ENCODE measurements around the gene IMPDH1.

The IMPDH1 gene

GRCh38 chr7:128374041-128374440, 35.7 kb downstream of the IMPDH1 start:
- Histone ChIP-seq H2AFZ (ENCODE audit: low read depth, low read length) (no peak overlapping the region), H3K27ac (ENCODE audit: low read length) (no peak overlapping the region), H3K36me3 (replicated peaks; ENCODE audit: low read depth, low read length) (no peaks in the 10 kb centered on the region), H3K4me1 (ENCODE audit: low read length) (no peaks in the 10 kb centered on the region), H3K4me2 (ENCODE audit: low read length) (no peak overlapping the region), H3K79me2 (ENCODE audit: low read length) (no peaks in the 10 kb centered on the region), H3K9me3 (ENCODE audit: insufficient read depth, low read length) (no peaks in the 10 kb centered on the region), H3K4me3 (ENCODE audit: low read length) (no peak overlapping the region), H4K20me1 (ENCODE audit: insufficient read depth, low read length) (no peaks in the 10 kb centered on the region), H3K27me3 (ENCODE audit: low read depth, low read length) (peaks cover 3% of the 10 kb centered on the region; the same call in 1 of the 2 replicates), H3K9ac (ENCODE audit: low read length) (no peak overlapping the region)
- TF ChIP-seq EZH2phosphoT487 (IDR thresholded peaks at IDR 0.05; ENCODE audit: low read depth), result no peak
- TF ChIP-seq, protein P1, sequence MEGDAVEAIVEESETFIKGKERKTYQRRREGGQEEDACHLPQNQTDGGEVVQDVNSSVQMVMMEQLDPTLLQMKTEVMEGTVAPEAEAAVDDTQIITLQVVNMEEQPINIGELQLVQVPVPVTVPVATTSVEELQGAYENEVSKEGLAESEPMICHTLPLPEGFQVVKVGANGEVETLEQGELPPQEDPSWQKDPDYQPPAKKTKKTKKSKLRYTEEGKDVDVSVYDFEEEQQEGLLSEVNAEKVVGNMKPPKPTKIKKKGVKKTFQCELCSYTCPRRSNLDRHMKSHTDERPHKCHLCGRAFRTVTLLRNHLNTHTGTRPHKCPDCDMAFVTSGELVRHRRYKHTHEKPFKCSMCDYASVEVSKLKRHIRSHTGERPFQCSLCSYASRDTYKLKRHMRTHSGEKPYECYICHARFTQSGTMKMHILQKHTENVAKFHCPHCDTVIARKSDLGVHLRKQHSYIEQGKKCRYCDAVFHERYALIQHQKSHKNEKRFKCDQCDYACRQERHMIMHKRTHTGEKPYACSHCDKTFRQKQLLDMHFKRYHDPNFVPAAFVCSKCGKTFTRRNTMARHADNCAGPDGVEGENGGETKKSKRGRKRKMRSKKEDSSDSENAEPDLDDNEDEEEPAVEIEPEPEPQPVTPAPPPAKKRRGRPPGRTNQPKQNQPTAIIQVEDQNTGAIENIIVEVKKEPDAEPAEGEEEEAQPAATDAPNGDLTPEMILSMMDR (IDR thresholded peaks at IDR 0.05; ENCODE audit: low read depth, low read length), result no peak

- Histone ChIP-seq H4K20me1 (ENCODE audit: insufficient read depth, low read length) (no peaks in the 10 kb centered on the region), H3K79me2 (ENCODE audit: low read length) (no peaks in the 10 kb centered on the region), H3K27ac (ENCODE audit: low read length) (no peak overlapping the region), H3K4me3 (ENCODE audit: low read length) (no peak overlapping the region), H3K36me3 (replicated peaks; ENCODE audit: low read depth, low read length) (no peaks in the 10 kb centered on the region), H3K4me1 (ENCODE audit: low read length) (no peaks in the 10 kb centered on the region), H3K9me3 (ENCODE audit: insufficient read depth, low read length) (no peaks in the 10 kb centered on the region), H3K9ac (ENCODE audit: low read length) (no peak overlapping the region), H3K27me3 (ENCODE audit: low read depth, low read length) (peaks cover 3% of the 10 kb centered on the region; the same call in 1 of the 2 replicates), H2AFZ (ENCODE audit: low read depth, low read length) (no peak overlapping the region), H3K4me2 (ENCODE audit: low read length) (no peak overlapping the region)
- TF ChIP-seq, protein P1 (IDR thresholded peaks at IDR 0.05; ENCODE audit: low read depth, low read length), result no peak
- TF ChIP-seq EZH2phosphoT487 (IDR thresholded peaks at IDR 0.05; ENCODE audit: low read depth), result no peak
These were observed 36.2 kb downstream of the IMPDH1 start for GRCh38 chr7:128373606-128374005.

GRCh38 chr7:128370491-128370890, 39.3 kb downstream of the IMPDH1 start:
- H2AFZ ChIP-seq (ENCODE audit: low read depth, low read length), result no peak overlapping the region
- H3K79me2 ChIP-seq (ENCODE audit: low read length), result no peaks in the 10 kb centered on the region
- H3K4me1 ChIP-seq (ENCODE audit: low read length), result no peaks in the 10 kb centered on the region
- no peak overlapping the region for H3K4me2 ChIP-seq (ENCODE audit: low read length)
- H3K9me3 ChIP-seq (ENCODE audit: insufficient read depth, low read length), result no peaks in the 10 kb centered on the region
- TF ChIP-seq, protein P1 (IDR thresholded peaks at IDR 0.05; ENCODE audit: low read depth, low read length), result no peak
- no peak for TF ChIP-seq EZH2phosphoT487 (IDR thresholded peaks at IDR 0.05; ENCODE audit: low read depth)
- H4K20me1 ChIP-seq (ENCODE audit: insufficient read depth, low read length), result no peaks in the 10 kb centered on the region
- no peak overlapping the region for H3K9ac ChIP-seq (ENCODE audit: low read length)
- H3K27ac ChIP-seq (ENCODE audit: low read length), result no peak overlapping the region
- H3K4me3 ChIP-seq (ENCODE audit: low read length), result no peak overlapping the region
- no peaks in the 10 kb centered on the region for H3K36me3 ChIP-seq (replicated peaks; ENCODE audit: low read depth, low read length)
- peaks cover 18% of the 10 kb centered on the region for H3K27me3 ChIP-seq (ENCODE audit: low read depth, low read length)

DNA sequence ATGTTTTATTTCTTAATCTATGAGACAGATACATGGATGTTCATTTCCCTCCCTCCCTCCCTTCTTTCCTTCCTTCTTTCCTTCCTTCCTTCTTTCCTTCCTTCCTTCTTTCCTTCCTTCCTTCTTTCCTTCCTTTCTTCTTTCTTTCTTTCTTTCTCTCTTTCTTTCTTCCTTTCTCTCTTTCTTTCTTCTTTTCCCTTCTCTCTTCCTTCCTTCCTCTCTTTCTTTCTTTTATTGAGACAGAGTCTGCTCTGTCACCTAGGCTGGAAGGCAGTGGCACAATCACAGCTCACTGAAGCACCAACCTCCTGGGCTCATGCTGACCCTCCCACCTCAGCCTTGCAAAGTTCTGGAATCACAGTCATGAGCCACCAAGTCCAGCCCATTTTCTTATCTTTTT, 42.8 kb downstream of the IMPDH1 start:
- no peaks in the 10 kb centered on the region for H3K36me3 ChIP-seq (replicated peaks; ENCODE audit: low read depth, low read length)
- no peaks in the 10 kb centered on the region for H3K9me3 ChIP-seq (ENCODE audit: insufficient read depth, low read length)
- H3K9ac ChIP-seq (ENCODE audit: low read length), result no peak overlapping the region
- peaks cover 4% of the 10 kb centered on the region for H3K4me1 ChIP-seq (ENCODE audit: low read length)
- H3K4me2 ChIP-seq (ENCODE audit: low read length), result no peak overlapping the region
- no peaks in the 10 kb centered on the region for H3K79me2 ChIP-seq (ENCODE audit: low read length)
- H3K27ac ChIP-seq (ENCODE audit: low read length), result no peak overlapping the region
- no peak overlapping the region for H3K4me3 ChIP-seq (ENCODE audit: low read length)
- peaks cover 48% of the 10 kb centered on the region for H3K27me3 ChIP-seq (ENCODE audit: low read depth, low read length)
- H2AFZ ChIP-seq (ENCODE audit: low read depth, low read length), result no peak overlapping the region
- TF ChIP-seq, protein P1 (IDR thresholded peaks at IDR 0.05; ENCODE audit: low read depth, low read length), result no peak
- no peak for TF ChIP-seq EZH2phosphoT487 (IDR thresholded peaks at IDR 0.05; ENCODE audit: low read depth)
- H4K20me1 ChIP-seq (ENCODE audit: insufficient read depth, low read length), result no peaks in the 10 kb centered on the region
